Loucy (cell line): ENCODE results near the gene ST3GAL6.

Source experiments
- H2AFZ ChIP-seq: fragments of 200-600 bp; sonication (generic); 2 replicates; pipeline ENCODE4 v1.6.0; 2016; ENCODE audit warnings: antibody characterized with exemption, mild to moderate bottlenecking, low read length, moderate library complexity
- H3F3A ChIP-seq: fragments of 200-600 bp; 2 replicates; pipeline ENCODE4 v1.6.0; 2016; ENCODE audit warnings: antibody characterized with exemption, low read depth, mild to moderate bottlenecking
- H3K27me3 ChIP-seq: fragments of 200-600 bp; sonication (generic); 2 replicates; pipeline ENCODE4 v1.6.1; 2014; ENCODE audit warnings: low read length, mild to moderate bottlenecking; ENCODE audit not compliant: insufficient read depth, poor library complexity, severe bottlenecking
- H3K36me3 ChIP-seq: fragments of 200-600 bp; sonication (generic); 2 replicates; pipeline ENCODE4 v1.6.1; 2016; ENCODE audit warnings: low read length; ENCODE audit not compliant: insufficient read depth
- H3K4me1 ChIP-seq: fragments of 200-600 bp; sonication (generic); 2 replicates; pipeline ENCODE4 v1.5.1; 2014; ENCODE audit warnings: low read length, mild to moderate bottlenecking; ENCODE audit not compliant: insufficient read depth, poor library complexity, severe bottlenecking
- H3K4me2 ChIP-seq: fragments of 200-600 bp; sonication (generic); 2 replicates; pipeline ENCODE4 v1.6.0; 2014; ENCODE audit warnings: antibody characterized with exemption, low read length, low read depth, mild to moderate bottlenecking; ENCODE audit not compliant: poor library complexity, severe bottlenecking
- H3K4me3 ChIP-seq: fragments of 200-600 bp; sonication (generic); 2 replicates; pipeline ENCODE4 v1.5.1; 2014; ENCODE audit warnings: low read length, mild to moderate bottlenecking, mixed read lengths; ENCODE audit not compliant: poor library complexity, severe bottlenecking
- H3K79me2 ChIP-seq: fragments of 200-600 bp; sonication (generic); 2 replicates; pipeline ENCODE4 v1.6.1; 2014; ENCODE audit warnings: low read length; ENCODE audit not compliant: insufficient read depth
- H3K9ac ChIP-seq: fragments of 200-600 bp; sonication (generic); 2 replicates; pipeline ENCODE4 v1.6.0; 2014; ENCODE audit warnings: mild to moderate bottlenecking, low read depth, low read length, moderate library complexity; ENCODE audit not compliant: poor library complexity, severe bottlenecking
- H3K9me2 ChIP-seq: fragments of 200-600 bp; sonication (generic); replicated peaks from 2 replicates; pipeline ENCODE4 v1.6.1; 2016; ENCODE audit warnings: low read depth, low read length, mixed read lengths
- H3K9me3 ChIP-seq: fragments of 200-600 bp; sonication (generic); 2 replicates; pipeline ENCODE4 v1.6.1; 2014; ENCODE audit warnings: mild to moderate bottlenecking, antibody characterized with exemption, low read length, low read depth; ENCODE audit not compliant: insufficient read depth
- H4K20me1 ChIP-seq: fragments of 200-600 bp; sonication (generic); 2 replicates; pipeline ENCODE4 v1.6.0; 2014; ENCODE audit warnings: antibody characterized with exemption, low read length, mild to moderate bottlenecking; ENCODE audit not compliant: insufficient read depth, poor library complexity, severe bottlenecking
- EZH2phosphoT487 ChIP-seq: fragments of 200-600 bp; IDR thresholded peaks from 2 replicates; pipeline ENCODE4 v1.6.1; 2018; ENCODE audit warnings: antibody characterized with exemption, mild to moderate bottlenecking, moderate library complexity, borderline replicate concordance
- TF ChIP-seq, protein P1 (sequence below): fragments of 200-600 bp; sonication (generic); conservative IDR thresholded peaks from 2 replicates; pipeline ENCODE4 v1.5.1; 2014; ENCODE audit warnings: mild to moderate bottlenecking, antibody characterized with exemption, low read length

Gene ST3GAL6

DNA sequence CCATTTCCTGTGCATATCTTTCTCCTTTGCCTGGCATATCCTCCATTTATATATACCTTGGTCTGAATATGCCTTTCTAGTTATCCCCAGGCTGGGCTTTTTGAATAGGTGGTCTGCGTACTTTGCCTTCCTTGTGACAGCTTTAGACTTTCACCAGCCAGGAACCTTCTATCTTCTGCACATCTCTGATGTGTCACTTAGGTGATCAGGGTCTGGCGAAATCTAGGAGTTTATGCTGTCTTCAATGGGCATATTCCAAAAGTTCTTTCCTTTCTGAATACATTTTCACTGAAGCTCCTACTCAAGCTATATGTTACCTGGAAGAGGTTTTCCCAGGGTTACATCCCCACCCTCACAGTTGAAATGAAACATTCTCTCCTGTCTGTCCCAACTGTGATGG, 27.8 kb upstream of the ST3GAL6 start:
- no peaks in the 10 kb centered on the region for H3K9me2 ChIP-seq
- no peaks in the 10 kb centered on the region for H3K36me3 ChIP-seq
- H3K4me3 ChIP-seq: no peak overlapping the region
- H3K79me2 ChIP-seq: no peaks in the 10 kb centered on the region
- H4K20me1 ChIP-seq: no peaks in the 10 kb centered on the region
- no peaks in the 10 kb centered on the region for H3F3A ChIP-seq
- peaks cover 20% of the 10 kb centered on the region for H3K4me1 ChIP-seq
- no peak overlapping the region for H2AFZ ChIP-seq
- H3K9me3 ChIP-seq: no peaks in the 10 kb centered on the region
- no peak overlapping the region for H3K9ac ChIP-seq
- peaks cover 40% of the 10 kb centered on the region for H3K27me3 ChIP-seq
- no peak overlapping the region for H3K4me2 ChIP-seq
- TF ChIP-seq EZH2phosphoT487: no peak
- TF ChIP-seq, protein P1, sequence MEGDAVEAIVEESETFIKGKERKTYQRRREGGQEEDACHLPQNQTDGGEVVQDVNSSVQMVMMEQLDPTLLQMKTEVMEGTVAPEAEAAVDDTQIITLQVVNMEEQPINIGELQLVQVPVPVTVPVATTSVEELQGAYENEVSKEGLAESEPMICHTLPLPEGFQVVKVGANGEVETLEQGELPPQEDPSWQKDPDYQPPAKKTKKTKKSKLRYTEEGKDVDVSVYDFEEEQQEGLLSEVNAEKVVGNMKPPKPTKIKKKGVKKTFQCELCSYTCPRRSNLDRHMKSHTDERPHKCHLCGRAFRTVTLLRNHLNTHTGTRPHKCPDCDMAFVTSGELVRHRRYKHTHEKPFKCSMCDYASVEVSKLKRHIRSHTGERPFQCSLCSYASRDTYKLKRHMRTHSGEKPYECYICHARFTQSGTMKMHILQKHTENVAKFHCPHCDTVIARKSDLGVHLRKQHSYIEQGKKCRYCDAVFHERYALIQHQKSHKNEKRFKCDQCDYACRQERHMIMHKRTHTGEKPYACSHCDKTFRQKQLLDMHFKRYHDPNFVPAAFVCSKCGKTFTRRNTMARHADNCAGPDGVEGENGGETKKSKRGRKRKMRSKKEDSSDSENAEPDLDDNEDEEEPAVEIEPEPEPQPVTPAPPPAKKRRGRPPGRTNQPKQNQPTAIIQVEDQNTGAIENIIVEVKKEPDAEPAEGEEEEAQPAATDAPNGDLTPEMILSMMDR: no peak

DNA sequence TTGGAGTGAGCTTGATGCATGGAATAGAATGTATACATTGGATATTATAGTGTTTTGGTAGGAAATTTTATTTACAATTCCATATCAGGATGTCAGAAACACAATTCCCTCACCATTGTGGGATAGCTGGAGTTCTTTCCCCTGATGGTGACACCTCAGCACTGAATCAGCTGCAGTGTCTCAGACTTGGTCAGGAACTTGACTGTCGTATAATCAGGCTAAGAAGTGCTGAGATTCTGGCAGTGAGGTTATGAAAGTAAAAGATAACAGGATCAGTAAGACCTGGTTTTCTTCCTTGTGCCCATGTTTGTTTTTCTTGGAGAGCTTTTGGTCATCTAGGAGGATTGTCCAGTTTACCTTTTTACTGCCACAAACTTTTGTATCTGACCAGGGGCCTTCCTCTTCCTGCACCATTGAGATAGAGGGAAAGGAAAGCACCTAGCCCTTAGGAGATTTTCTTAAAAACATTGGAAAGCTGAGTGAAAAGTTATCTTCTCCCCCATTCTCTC, 27.3 kb upstream of the ST3GAL6 start:
- peaks cover 40% of the 10 kb centered on the region for H3K27me3 ChIP-seq
- H3K9me3 ChIP-seq: no peaks in the 10 kb centered on the region
- H4K20me1 ChIP-seq: no peaks in the 10 kb centered on the region
- H3F3A ChIP-seq: no peaks in the 10 kb centered on the region
- H3K4me3 ChIP-seq: no peak overlapping the region
- no peak overlapping the region for H3K4me2 ChIP-seq
- peaks cover 20% of the 10 kb centered on the region for H3K4me1 ChIP-seq
- no peak overlapping the region for H2AFZ ChIP-seq
- H3K36me3 ChIP-seq: no peaks in the 10 kb centered on the region
- no peaks in the 10 kb centered on the region for H3K79me2 ChIP-seq
- H3K9ac ChIP-seq: no peak overlapping the region
- no peaks in the 10 kb centered on the region for H3K9me2 ChIP-seq
- no peak for TF ChIP-seq EZH2phosphoT487
- TF ChIP-seq, protein P1: no peak

DNA sequence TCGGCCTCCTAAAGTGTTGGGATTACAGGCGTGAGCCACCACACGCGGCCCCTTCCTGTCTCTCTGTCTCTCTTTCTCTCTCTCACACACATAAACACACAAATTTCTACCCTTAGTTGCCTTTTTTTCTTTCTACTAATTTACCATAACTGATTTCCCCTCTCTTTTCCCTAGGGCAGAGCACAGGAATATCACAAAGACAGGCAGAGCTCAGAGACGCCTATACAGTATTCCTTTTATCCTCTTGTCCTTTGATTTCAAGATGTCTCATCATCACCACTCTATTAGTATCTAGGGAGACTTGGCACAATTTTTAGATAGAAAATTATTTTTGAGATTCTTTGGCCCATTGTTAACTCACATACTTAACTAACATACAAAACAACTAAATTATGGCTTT, 25.8 kb upstream of the ST3GAL6 start:
- Histone ChIP-seq H4K20me1 (no peaks in the 10 kb centered on the region), H3K9me2 (no peaks in the 10 kb centered on the region), H3K4me3 (no peak overlapping the region), H3F3A (no peaks in the 10 kb centered on the region), H3K79me2 (no peaks in the 10 kb centered on the region), H3K4me1 (peaks cover 13% of the 10 kb centered on the region), H3K4me2 (no peak overlapping the region), H3K9ac (no peak overlapping the region), H3K9me3 (no peaks in the 10 kb centered on the region), H2AFZ (no peak overlapping the region), H3K27me3 (peaks cover 32% of the 10 kb centered on the region), H3K36me3 (no peaks in the 10 kb centered on the region)
- TF ChIP-seq EZH2phosphoT487: no peak
- TF ChIP-seq, protein P1: no peak
